ENCODE results near the gene TIMM13. TPM values are rescaled to one million over a fixed set of nuclear protein-coding genes. Genes with fewer than 3 reads are reported as not detected.

The TIMM13 gene
- total and polyA plus RNA-seq, 2 donors (not counting 3 experiments of a cell fraction or from before 2014, with no cell fraction given): 154 to 160 TPM

GRCh38 chr19:2425622-2426581 lies 1.5 kb downstream of the TIMM13 start:
- Histone ChIP-seq H3K9me1 (replicated peaks; ENCODE audit: control insufficient read depth, extremely low read depth, insufficient read depth, low read length) (no peaks in the 10 kb centered on the region), H3K4me1 (ENCODE audit: control insufficient read depth, extremely low read depth, insufficient read depth, low read length) (peaks cover 26% of the 10 kb centered on the region), H4K20me1 (replicated peaks; ENCODE audit: control insufficient read depth, extremely low read depth, insufficient read depth, low read length) (no peaks in the 10 kb centered on the region), H3K4me3 (replicated peaks in 1 of 3; ENCODE audit: insufficient read depth in 1 of 3, low read depth in 1 of 3, low read length in 3 of 3) (peak overlapping the region; percentile 63 to 75 (median 63)), H3K9me3 (replicated peaks; ENCODE audit: control insufficient read depth, insufficient read depth, low read length) (no peaks in the 10 kb centered on the region), H3K27ac (ENCODE audit: insufficient read depth, low read depth, low read length) (peak overlapping the region; percentile 84), H2AFZ (ENCODE audit: low read depth, low read length) (no peak overlapping the region), H3K79me2 (ENCODE audit: control insufficient read depth, insufficient read depth, low read length) (peaks cover 31% of the 10 kb centered on the region), H3K4me2 (ENCODE audit: insufficient read depth, low read length) (peak overlapping the region; percentile 68), H3K36me3 (ENCODE audit: control insufficient read depth in 2 of 2, extremely low read depth in 1 of 2, insufficient read depth in 2 of 2, low read length in 2 of 2) (peaks cover 0 to 5% of the 10 kb centered on the region in 2 experiments), H3K27me3 (ENCODE audit: control insufficient read depth in 2 of 2, insufficient read depth in 2 of 2, low read length in 2 of 2) (no peaks in the 10 kb centered on the region), H3K9ac (replicated peaks; ENCODE audit: extremely low read depth, insufficient read depth, low read length) (peak overlapping the region; percentile 74)
- intact Hi-C loops (cut with micrococcal nuclease) (loop anchor here (1.0 to 2.0 kb wide), 2 partner anchors 185 to 189 kb away; partner anchors contain the start of genes PLEKHJ1 and SF3A2), dilution Hi-C loops (cut with MboI; ENCODE audit: extremely low pct_ligation_motif_present, low sequenced_read_pairs) (no loop called here)
- DNase-seq (ENCODE audit: low read depth, low spot score) (no peak), FAIRE-seq (no peak)
- BruUV-seq (replicated peaks): no TSS peak
- POLR2A ChIA-PET: interaction anchor here (0.5 kb wide), 1 partner anchor 211 kb away, joined by 3 read pairs; no protein-coding TSS in a partner anchor
- CTCF ChIA-PET: interaction anchor here (1.0 to 4.4 kb wide), 8 partner anchors 28 to 192 kb away, joined by 3 to 33 read pairs (median 6); no protein-coding TSS in a partner anchor
- no peak for TF ChIP-seq MAX (IDR thresholded peaks at IDR 0.05; ENCODE audit: insufficient read depth, insufficient read length)
- TF ChIP-seq MYC (IDR thresholded peaks at IDR 0.05; ENCODE audit: low read depth, low read length): no peak
- no peak for TF ChIP-seq GATA2 (IDR thresholded peaks at IDR 0.05; ENCODE audit: insufficient read depth, insufficient read length, low read depth, low read length)
- no peak for TF ChIP-seq EZH2 (IDR thresholded peaks at IDR 0.05; ENCODE audit: borderline replicate concordance, low read depth, low read length, severe bottlenecking)
- no peak for TF ChIP-seq FOS (IDR thresholded peaks at IDR 0.05; ENCODE audit: borderline replicate concordance, insufficient read depth, low read length)
- no peak for TF ChIP-seq CTCF (IDR thresholded peaks at IDR 0.05; ENCODE audit: extremely low read depth in 1 of 2, insufficient read depth in 1 of 2, low read depth in 1 of 2, low read length in 2 of 2)
- no peak for TF ChIP-seq POLR2A (IDR thresholded peaks at IDR 0.05; ENCODE audit: low read depth, low read length)
- no peak for TF ChIP-seq JUN (IDR thresholded peaks at IDR 0.05; ENCODE audit: borderline replicate concordance, insufficient read depth, insufficient read length, low read depth)
- TF ChIP-seq POLR2AphosphoS5 (IDR thresholded peaks at IDR 0.05; ENCODE audit: insufficient read depth, low read depth, low read length): no peak

Measured in endothelial cell of umbilical vein (primary cell).